ENCODE data around the gene TGM5. TPM values are rescaled to one million over a fixed set of nuclear protein-coding genes. Genes with fewer than 3 reads are reported as not detected.
A peak's percentile ranks its signal among the peaks of the same experiment; 100 is the strongest.

Gene TGM5
- total RNA-seq, 4 donors from 2014 or later: 0.28 to 5.0 (median 0.94) TPM; not detected in 1

DNA sequence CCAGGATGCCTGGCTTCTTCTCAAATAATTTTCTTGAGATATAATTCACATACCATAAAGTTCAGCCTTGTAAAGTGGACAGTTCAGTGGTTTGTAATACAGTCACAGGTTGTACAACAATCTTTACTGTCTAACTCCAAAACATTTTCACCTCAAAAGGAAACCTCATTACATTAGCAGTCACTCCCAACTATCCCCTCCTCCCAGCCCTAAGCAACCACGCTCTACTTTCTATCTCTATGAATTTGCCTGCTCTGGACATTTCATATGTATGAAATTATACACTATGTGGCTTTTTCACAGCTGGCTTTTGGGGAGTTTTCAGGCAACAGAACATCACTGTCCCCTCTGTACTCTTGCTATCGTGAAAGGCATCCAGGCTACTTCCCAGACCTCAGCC lies 17.5 kb downstream of the TGM5 start:
- no peak for DNase-seq (ENCODE audit: low spot score)
- no peak for ATAC-seq (ENCODE audit: low FRiP score)
- TF ChIP-seq, protein P1, sequence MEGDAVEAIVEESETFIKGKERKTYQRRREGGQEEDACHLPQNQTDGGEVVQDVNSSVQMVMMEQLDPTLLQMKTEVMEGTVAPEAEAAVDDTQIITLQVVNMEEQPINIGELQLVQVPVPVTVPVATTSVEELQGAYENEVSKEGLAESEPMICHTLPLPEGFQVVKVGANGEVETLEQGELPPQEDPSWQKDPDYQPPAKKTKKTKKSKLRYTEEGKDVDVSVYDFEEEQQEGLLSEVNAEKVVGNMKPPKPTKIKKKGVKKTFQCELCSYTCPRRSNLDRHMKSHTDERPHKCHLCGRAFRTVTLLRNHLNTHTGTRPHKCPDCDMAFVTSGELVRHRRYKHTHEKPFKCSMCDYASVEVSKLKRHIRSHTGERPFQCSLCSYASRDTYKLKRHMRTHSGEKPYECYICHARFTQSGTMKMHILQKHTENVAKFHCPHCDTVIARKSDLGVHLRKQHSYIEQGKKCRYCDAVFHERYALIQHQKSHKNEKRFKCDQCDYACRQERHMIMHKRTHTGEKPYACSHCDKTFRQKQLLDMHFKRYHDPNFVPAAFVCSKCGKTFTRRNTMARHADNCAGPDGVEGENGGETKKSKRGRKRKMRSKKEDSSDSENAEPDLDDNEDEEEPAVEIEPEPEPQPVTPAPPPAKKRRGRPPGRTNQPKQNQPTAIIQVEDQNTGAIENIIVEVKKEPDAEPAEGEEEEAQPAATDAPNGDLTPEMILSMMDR (IDR thresholded peaks at IDR 0.05): no peak

DNA sequence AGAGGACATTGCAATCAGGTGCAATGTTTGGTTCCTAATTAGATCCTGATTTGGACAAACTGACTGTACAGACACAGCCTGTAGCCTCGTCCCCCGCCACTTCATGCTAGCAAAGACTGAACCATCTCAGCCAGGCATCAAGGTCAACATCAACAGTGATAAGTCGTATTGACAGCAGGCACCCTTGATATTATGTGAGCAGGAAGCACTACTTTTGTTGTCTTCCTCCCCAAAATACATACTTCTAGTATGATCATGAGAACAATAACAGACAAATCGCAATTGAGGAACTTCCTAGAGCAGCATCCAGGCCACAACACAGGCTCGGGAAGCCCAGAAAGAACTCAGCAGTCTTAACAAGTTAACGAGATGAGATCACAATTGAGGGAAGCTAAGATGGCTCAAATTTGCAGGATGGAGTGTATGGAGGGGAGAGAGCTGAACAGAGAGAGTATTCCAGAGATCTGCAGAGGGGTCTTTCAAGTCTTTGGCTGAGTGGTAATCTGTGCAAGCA lies 20.4 kb downstream of the TGM5 start:
- TF ChIP-seq, protein P1 (IDR thresholded peaks at IDR 0.05): no peak
- DNase-seq (ENCODE audit: low spot score) (no peak), ATAC-seq (ENCODE audit: low FRiP score) (no peak)

DNA sequence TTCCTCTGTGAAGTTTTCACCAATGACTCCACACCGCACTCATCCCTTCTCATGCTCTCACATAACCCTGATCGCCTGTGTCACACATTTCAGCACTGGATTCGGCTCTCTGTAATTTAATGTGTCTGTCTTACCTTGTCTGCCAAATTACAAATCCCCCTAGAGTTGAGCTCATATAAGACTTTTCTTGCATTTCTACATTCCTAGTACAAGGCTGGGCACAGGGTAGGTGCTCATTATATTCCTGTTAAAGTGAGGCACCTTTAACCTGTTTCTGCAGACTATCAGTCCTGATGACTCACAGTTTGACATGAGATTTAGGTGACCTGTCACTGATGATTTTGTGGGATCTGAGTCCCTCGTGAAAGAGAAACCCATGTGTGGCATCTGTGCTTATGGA lies 22.6 kb downstream of the TGM5 start:
- TF ChIP-seq, protein P1 (IDR thresholded peaks at IDR 0.05): no peak
- ATAC-seq (ENCODE audit: low FRiP score): no peak

DNA sequence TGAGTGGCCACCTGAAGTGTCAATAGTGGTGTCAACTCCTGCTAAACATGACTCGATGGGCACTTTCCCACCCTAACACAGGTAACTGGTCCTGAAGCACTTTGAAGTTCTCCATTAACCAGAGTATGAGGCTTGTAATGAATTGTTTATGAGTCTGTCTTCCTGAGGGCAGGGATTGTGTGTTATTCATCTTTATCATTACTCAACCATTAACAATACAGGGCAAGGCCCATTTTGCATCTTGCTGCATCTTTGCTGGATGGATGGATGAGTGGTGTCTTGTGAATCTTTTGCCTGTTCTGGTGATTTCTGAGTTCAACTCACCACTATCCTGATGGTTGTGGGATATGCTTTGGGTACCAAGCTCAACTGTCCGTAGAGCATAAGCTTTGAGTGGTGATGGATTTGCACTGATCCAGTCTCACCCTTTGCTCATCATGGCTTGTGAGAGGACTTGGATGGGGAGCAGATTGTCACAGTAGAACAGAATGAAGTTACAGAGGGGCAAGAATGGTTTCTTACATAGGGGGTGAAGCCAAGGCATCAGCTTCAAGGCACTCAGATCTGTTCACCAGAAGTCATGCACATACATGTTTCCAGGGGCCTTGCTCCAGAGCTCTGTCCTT lies 23.6 kb downstream of the TGM5 start:
- DNase-seq (ENCODE audit: low spot score) (no peak), ATAC-seq (ENCODE audit: low FRiP score) (no peak)
- TF ChIP-seq, protein P1 (IDR thresholded peaks at IDR 0.05): no peak

More for the DNA sequence above, 22.6 kb downstream of the TGM5 start:
- no peak for DNase-seq (ENCODE audit: low spot score)

DNA sequence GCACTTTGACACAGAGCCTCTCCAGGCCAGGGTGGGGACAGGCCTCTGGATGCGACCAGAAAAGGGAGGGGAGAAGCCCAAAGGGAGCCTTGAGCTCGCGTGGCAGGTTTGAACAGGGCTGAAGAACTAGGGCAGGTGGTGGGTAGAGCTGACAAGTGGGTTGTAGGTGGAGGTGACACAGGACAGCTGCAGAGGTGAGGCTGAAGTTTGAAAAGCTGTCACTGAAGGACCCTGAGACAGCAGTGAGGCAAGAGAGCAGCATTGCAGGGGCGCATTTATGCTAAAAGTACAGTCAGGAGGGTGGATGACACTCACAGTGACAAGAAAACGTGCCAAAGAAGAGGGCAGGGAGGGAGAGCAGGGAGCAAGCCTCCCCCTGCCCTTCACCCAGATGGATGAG lies 24.1 kb downstream of the TGM5 start:
- no peak for DNase-seq (ENCODE audit: low spot score)
- TF ChIP-seq, protein P1 (IDR thresholded peaks at IDR 0.05): no peak
- no peak for ATAC-seq (ENCODE audit: low FRiP score)

DNA sequence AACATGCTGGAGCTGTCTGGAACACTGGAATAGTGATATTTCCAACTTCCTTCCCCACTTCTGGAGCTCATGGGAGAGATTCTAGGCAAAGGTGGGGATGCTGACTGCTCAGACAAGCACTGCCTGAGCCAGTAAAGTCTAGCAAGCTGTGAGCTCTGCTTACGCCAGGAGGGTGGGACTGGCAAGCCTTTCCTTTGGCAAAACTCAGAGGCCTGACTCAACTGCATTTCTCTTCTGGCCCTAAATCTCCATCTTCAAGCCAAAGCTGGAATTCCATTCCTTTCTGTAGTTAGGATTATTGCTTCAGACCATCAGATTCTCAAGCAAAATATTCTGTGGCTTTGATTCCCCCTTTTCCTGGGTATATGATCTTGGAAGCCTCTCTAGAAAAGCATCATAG lies 25.6 kb downstream of the TGM5 start:
- DNase-seq (ENCODE audit: low spot score) (no peak), ATAC-seq (ENCODE audit: low FRiP score) (peak; percentile 92)
- TF ChIP-seq, protein P1 (IDR thresholded peaks at IDR 0.05): no peak
